ENCODE data around the gene HELB. TPM values are rescaled to one million over a fixed set of nuclear protein-coding genes. Genes with fewer than 3 reads are reported as not detected.

The HELB gene
- total RNA-seq, 2 experiments from 2014 or later: 16.1 to 16.2 TPM

- no peak for TF ChIP-seq CTCF (IDR thresholded peaks at IDR 0.05)
- no peaks in the 10 kb centered on the region for H3K27me3 Mint-ChIP-seq
- ChIA-PET POLR2A (interaction anchor here (0.9 kb wide), 1 partner anchor 21 kb away, joined by 3 read pairs; no protein-coding TSS in a partner anchor), CTCF (interaction anchor here (2.2 kb wide), 1 partner anchor 33 kb away, joined by 5 read pairs; no protein-coding TSS in a partner anchor)
- no peak overlapping the region for H3K4me3 Mint-ChIP-seq
- H3K9me3 Mint-ChIP-seq: no peaks in the 10 kb centered on the region
- H3K36me3 Mint-ChIP-seq (ENCODE audit: low read depth): no peaks in the 10 kb centered on the region
- H3K27ac Mint-ChIP-seq: no peak overlapping the region
- intact Hi-C loops (cut with micrococcal nuclease): no loop called here
- no peak for ATAC-seq
- DNase-seq: no peak
- no peaks in the 10 kb centered on the region for H3K4me1 Mint-ChIP-seq (ENCODE audit: low read depth)
Observed at GRCh38 chr12:66375560-66375959, 73.3 kb downstream of the HELB start.

GRCh38 chr12:66379616-66380015, 77.3 kb downstream of the HELB start:
- no peak overlapping the region for H3K27ac Mint-ChIP-seq
- TF ChIP-seq CTCF (IDR thresholded peaks at IDR 0.05): no peak
- H3K9me3 Mint-ChIP-seq: no peaks in the 10 kb centered on the region
- no peak overlapping the region for H3K4me3 Mint-ChIP-seq
- no peak for ATAC-seq
- intact Hi-C loops (cut with micrococcal nuclease): no loop called here
- H3K4me1 Mint-ChIP-seq (ENCODE audit: low read depth): no peaks in the 10 kb centered on the region
- CTCF ChIA-PET: no interaction called here
- no peaks in the 10 kb centered on the region for H3K27me3 Mint-ChIP-seq
- H3K36me3 Mint-ChIP-seq (ENCODE audit: low read depth): no peaks in the 10 kb centered on the region
- POLR2A ChIA-PET: no interaction called here
- DNase-seq: no peak

- intact Hi-C loops (cut with micrococcal nuclease): no loop called here
- ATAC-seq (no peak), DNase-seq (no peak)
- ChIA-PET CTCF (no interaction called here), POLR2A (no interaction called here)
- Mint-ChIP-seq H3K4me3 (no peak overlapping the region), H3K27ac (no peak overlapping the region), H3K27me3 (no peaks in the 10 kb centered on the region), H3K9me3 (no peaks in the 10 kb centered on the region), H3K4me1 (ENCODE audit: low read depth) (no peaks in the 10 kb centered on the region), H3K36me3 (ENCODE audit: low read depth) (no peaks in the 10 kb centered on the region)
- TF ChIP-seq CTCF (IDR thresholded peaks at IDR 0.05): no peak
Observed at GRCh38 chr12:66380769-66381535, 78.7 kb downstream of the HELB start.

GRCh38 chr12:66387117-66387516, 84.8 kb downstream of the HELB start:
- H3K27ac Mint-ChIP-seq: no peak overlapping the region
- H3K36me3 Mint-ChIP-seq (ENCODE audit: low read depth): peaks cover 3% of the 10 kb centered on the region
- no peak for DNase-seq
- H3K9me3 Mint-ChIP-seq: no peaks in the 10 kb centered on the region
- H3K4me1 Mint-ChIP-seq (ENCODE audit: low read depth): no peaks in the 10 kb centered on the region
- CTCF ChIA-PET: interaction anchor here (1.1 kb wide), 1 partner anchor 11 kb away, joined by 3 read pairs; no protein-coding TSS in a partner anchor
- TF ChIP-seq CTCF (IDR thresholded peaks at IDR 0.05): no peak
- no peak overlapping the region for H3K4me3 Mint-ChIP-seq
- peaks cover 4% of the 10 kb centered on the region for H3K27me3 Mint-ChIP-seq
- intact Hi-C loops (cut with micrococcal nuclease): no loop called here
- POLR2A ChIA-PET: interaction anchor here (0.6 kb wide), 1 partner anchor 27 kb away, joined by 3 read pairs; no protein-coding TSS in a partner anchor
- ATAC-seq: no peak

Other genes with a start within 250 kb of the HELB start
- 10 to 100 TPM; 33.6 to 34.1 TPM for gene LLPH, start 171.7 kb upstream of the HELB start, total RNA-seq
- 10 to 100 TPM; 41.7 to 45.8 TPM for gene TMBIM4, start 132.5 kb upstream of the HELB start, total RNA-seq
- gene IRAK3, start 113.3 kb upstream of the HELB start, total RNA-seq: under 1 TPM; 0.31 to 0.34 TPM

Data from activated CD8-positive, alpha-beta T cell treated with anti-CD3 and anti-CD28 coated beads for 36 hours (primary cell).